Caco-2 (cell line): ENCODE measurements around the gene ERO1B. TPM values are rescaled to one million over a fixed set of nuclear protein-coding genes. Genes with fewer than 3 reads are reported as not detected.

Source experiments
- BruUV-seq: library from RNA; stranded (reverse); fragments of 400-500 nt; replicated peaks from 2 replicates; lab custom pipeline; 2021; lab: Mats Ljungman, UMichigan
- CTCF ChIA-PET: fragments of 300-600 bp; sonication (Branson Sonifier 250); formaldehyde crosslinking; loops from one replicate; lab custom pipeline; 2022; ENCODE audit warnings: antibody characterized with exemption; lab: Charles Lee
- POLR2A ChIA-PET: fragments of 300-600 bp; sonication (Branson Sonifier 250); formaldehyde crosslinking; loops from one replicate; lab custom pipeline; 2022; ENCODE audit warnings: antibody characterized with exemption; lab: Charles Lee
- DNase-seq, 2 experiments: peaks; one replicate each; pipeline versions ENCODE4 v3.0.0 to v3.0.0-alpha.2; 2020 to 2022
- H3K27me3 ChIP-seq: replicated peaks from 2 replicates; pipeline ENCODE4 v1.6.0; 2011; ENCODE audit warnings: low read length; ENCODE audit not compliant: control insufficient read depth, insufficient read depth
- H3K36me3 ChIP-seq: 2 replicates; pipeline ENCODE4 v1.5.1; 2011; ENCODE audit warnings: low read length; ENCODE audit not compliant: control insufficient read depth, insufficient read depth
- H3K4me1 ChIP-seq: fragments of 250-450 bp; sonication (Bioruptor Pico); 2 replicates; pipeline ENCODE4 v1.5.1; 2020; ENCODE audit warnings: mild to moderate bottlenecking
- H3K4me3 ChIP-seq: 2 replicates; pipeline ENCODE4 v1.5.1; 2011; ENCODE audit warnings: low read depth, mild to moderate bottlenecking, control low read depth, low read length
- H3K9me3 ChIP-seq: fragments of 250-450 bp; sonication (Bioruptor Pico); 2 replicates; pipeline ENCODE4 v1.5.1; 2020; ENCODE audit warnings: mild to moderate bottlenecking, moderate library complexity
- H3K27ac Mint-ChIP-seq: one replicate; pipeline ENCODE4 v1.8.0; 2022; ENCODE audit warnings: mixed read lengths; ENCODE audit not compliant: unreplicated experiment
- H3K27me3 Mint-ChIP-seq: one replicate; pipeline ENCODE4 v1.8.0; 2022; ENCODE audit warnings: mixed read lengths; ENCODE audit not compliant: insufficient read depth, unreplicated experiment
- H3K36me3 Mint-ChIP-seq: one replicate; pipeline ENCODE4 v1.8.0; 2022; ENCODE audit warnings: mild to moderate bottlenecking, mixed read lengths; ENCODE audit not compliant: insufficient read depth, unreplicated experiment
- H3K4me1 Mint-ChIP-seq: one replicate; pipeline ENCODE4 v1.8.0; 2022; ENCODE audit warnings: low read depth, mixed read lengths; ENCODE audit not compliant: unreplicated experiment
- H3K4me3 Mint-ChIP-seq: one replicate; pipeline ENCODE4 v1.8.0; 2022; ENCODE audit warnings: mild to moderate bottlenecking, moderate library complexity, mixed read lengths; ENCODE audit not compliant: unreplicated experiment
- H3K9me3 Mint-ChIP-seq: one replicate; pipeline ENCODE4 v1.8.0; 2022; ENCODE audit warnings: mixed read lengths; ENCODE audit not compliant: unreplicated experiment
- CTCF ChIP-seq, 2 experiments: fragments of 200-600 bp in 1 of 2; IDR thresholded peaks; 1 replicate in 1 of 2; 2 replicates in 1 of 2; pipeline versions ENCODE4 v1.5.1 to v1.8.0; 2011 to 2022; ENCODE audit warnings: antibody characterized with exemption in 1 of 2, control low read depth in 1 of 2, inconsistent platforms in 1 of 2, low read depth in 1 of 2, low read length in 1 of 2, mild to moderate bottlenecking in 1 of 2, moderate library complexity in 1 of 2; ENCODE audit not compliant: insufficient read depth in 1 of 2, severe bottlenecking in 1 of 2, unreplicated experiment in 1 of 2
- intact Hi-C: fragments of 100-400 bp; cut with micrococcal nuclease; formaldehyde crosslinking; loops from one replicate; pipeline ENCODE4 v1.10.0; 2022; ENCODE audit not compliant: unreplicated experiment
- total RNA-seq: library from RNA; stranded (reverse); gene quantifications from 2 replicates; pipeline ENCODE4 v1.2.3, GENCODE V29; 2022

Gene ERO1B
- total RNA-seq, 1 experiment from 2014 or later, result 2.6 TPM

- H3K27ac Mint-ChIP-seq, result no peak overlapping the region
- no peaks in the 10 kb centered on the region for H3K36me3 Mint-ChIP-seq
- TF ChIP-seq CTCF (IDR thresholded peaks at IDR 0.05; ENCODE audit: insufficient read depth in 1 of 2, low read depth in 1 of 2, low read length in 1 of 2, severe bottlenecking in 1 of 2, unreplicated experiment in 1 of 2), result no peak
- Histone ChIP-seq H3K9me3 (no peaks in the 10 kb centered on the region), H3K4me3 (no peak overlapping the region), H3K27me3 (no peaks in the 10 kb centered on the region), H3K36me3 (no peaks in the 10 kb centered on the region), H3K4me1 (no peaks in the 10 kb centered on the region)
- DNase-seq, result no peak
- intact Hi-C loops, result no loop called here
- no peaks in the 10 kb centered on the region for H3K4me1 Mint-ChIP-seq
- peaks cover 2% of the 10 kb centered on the region for H3K27me3 Mint-ChIP-seq
- no TSS peak for BruUV-seq
- ChIA-PET CTCF (no interaction called here), POLR2A (no interaction called here)
- no peaks in the 10 kb centered on the region for H3K9me3 Mint-ChIP-seq
- H3K4me3 Mint-ChIP-seq, result no peak overlapping the region
Observed at GRCh38 chr1:236297161-236297560, 15.4 kb upstream of the ERO1B start.

- Histone ChIP-seq H3K4me1 (no peaks in the 10 kb centered on the region), H3K4me3 (no peak overlapping the region), H3K36me3 (no peaks in the 10 kb centered on the region), H3K27me3 (no peaks in the 10 kb centered on the region), H3K9me3 (no peaks in the 10 kb centered on the region)
- H3K27ac Mint-ChIP-seq, result no peak overlapping the region
- DNase-seq, result no peak
- no peaks in the 10 kb centered on the region for H3K36me3 Mint-ChIP-seq
- ChIA-PET POLR2A (no interaction called here), CTCF (no interaction called here)
- intact Hi-C loops, result no loop called here
- peaks cover 3% of the 10 kb centered on the region for H3K27me3 Mint-ChIP-seq
- no peaks in the 10 kb centered on the region for H3K9me3 Mint-ChIP-seq
- TF ChIP-seq CTCF (IDR thresholded peaks at IDR 0.05; ENCODE audit: insufficient read depth in 1 of 2, low read depth in 1 of 2, low read length in 1 of 2, severe bottlenecking in 1 of 2, unreplicated experiment in 1 of 2), result no peak
- BruUV-seq, result no TSS peak
- no peak overlapping the region for H3K4me3 Mint-ChIP-seq
- no peaks in the 10 kb centered on the region for H3K4me1 Mint-ChIP-seq
Observed at GRCh38 chr1:236292425-236292824, 10.7 kb upstream of the ERO1B start.

GRCh38 chr1:236289492-236290131 lies 7.9 kb upstream of the ERO1B start:
- ChIA-PET POLR2A (no interaction called here), CTCF (interaction anchor here (0.6 kb wide), 1 partner anchor 431 kb away, joined by 3 read pairs; no protein-coding TSS in a partner anchor)
- intact Hi-C loops, result loop anchor here (5.0 to 10.0 kb wide), 2 partner anchors 182 to 245 kb away; no protein-coding TSS in a partner anchor
- Histone ChIP-seq H3K4me3 (no peak overlapping the region), H3K4me1 (no peaks in the 10 kb centered on the region), H3K9me3 (no peaks in the 10 kb centered on the region), H3K36me3 (no peaks in the 10 kb centered on the region), H3K27me3 (no peaks in the 10 kb centered on the region)
- H3K27me3 Mint-ChIP-seq, result peaks cover 5% of the 10 kb centered on the region
- H3K27ac Mint-ChIP-seq, result no peak overlapping the region
- no peaks in the 10 kb centered on the region for H3K4me1 Mint-ChIP-seq
- H3K9me3 Mint-ChIP-seq, result no peaks in the 10 kb centered on the region
- no TSS peak for BruUV-seq
- DNase-seq, result no peak
- no peak overlapping the region for H3K4me3 Mint-ChIP-seq
- TF ChIP-seq CTCF (IDR thresholded peaks at IDR 0.05; ENCODE audit: insufficient read depth in 1 of 2, low read depth in 1 of 2, low read length in 1 of 2, severe bottlenecking in 1 of 2, unreplicated experiment in 1 of 2), result no peak
- no peaks in the 10 kb centered on the region for H3K36me3 Mint-ChIP-seq
